Measurements from ENCODE around the gene TTLL9.
"Not testable (repeated sequence)": the region's sequence is repeated elsewhere in the genome, so short reads cannot be mapped to it uniquely, and the experiment has no call there.

The TTLL9 gene

GRCh38 chr20:31890646-31891045 lies 20.2 kb downstream of the TTLL9 start:
- DNase-seq, result no peak

DNA sequence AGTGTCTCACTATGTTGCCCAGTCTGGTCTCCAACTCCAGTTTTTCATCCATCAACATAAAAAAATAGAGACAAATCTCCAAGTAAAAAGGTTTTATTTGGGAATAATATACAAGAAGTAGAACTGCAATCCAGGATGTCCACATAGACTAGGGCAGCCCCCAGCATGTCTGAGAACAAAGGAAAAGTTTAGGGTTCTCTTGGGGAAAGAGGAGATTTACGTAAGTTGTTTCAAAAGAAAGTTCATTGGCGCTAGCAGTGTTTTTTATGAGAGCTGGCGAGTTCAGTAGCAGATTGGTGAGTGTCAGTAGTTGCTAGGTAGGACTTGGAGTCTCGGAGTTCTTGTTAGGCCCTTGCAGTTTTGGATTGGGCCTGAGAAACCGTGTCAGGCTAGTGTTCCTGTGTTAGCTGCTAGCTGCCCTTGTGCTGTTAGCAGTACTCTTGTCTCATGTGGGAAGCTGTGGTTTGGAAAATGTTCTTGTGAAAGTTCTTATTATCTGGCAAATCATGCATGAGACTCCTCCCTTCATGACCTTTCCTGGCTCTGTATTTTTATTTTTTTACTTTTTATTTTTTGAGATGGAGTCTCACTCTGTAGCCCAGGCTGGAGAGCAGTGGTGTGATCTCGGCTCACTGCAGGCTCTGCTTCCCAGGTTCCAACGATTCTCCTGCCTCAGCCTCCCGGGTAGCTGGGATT lies 24.7 kb downstream of the TTLL9 start:
- DNase-seq, result no peak

- DNase-seq, result no peak
Observed at GRCh38 chr20:31896049-31896448, 25.6 kb downstream of the TTLL9 start.

DNA sequence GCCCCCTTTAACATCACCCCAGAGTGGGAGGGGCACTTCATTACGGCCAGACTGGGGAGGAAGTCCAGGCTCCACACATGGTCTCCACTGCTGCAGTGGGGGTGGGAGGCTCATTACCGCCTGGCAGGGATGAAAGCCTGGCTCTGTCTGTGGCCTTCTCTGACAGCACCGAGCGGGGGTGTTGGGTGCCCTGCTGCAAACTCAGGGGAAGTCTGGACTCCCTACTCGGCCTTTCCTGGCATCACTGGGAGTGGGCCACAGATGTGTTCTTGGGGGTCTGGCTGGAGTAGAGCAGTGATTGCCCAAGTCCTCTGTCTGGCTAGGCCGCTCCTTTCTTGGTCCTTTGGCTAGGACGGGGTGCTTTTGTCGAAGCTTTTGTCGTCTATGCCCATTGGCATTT lies 27.1 kb downstream of the TTLL9 start:
- no peak for DNase-seq

DNA sequence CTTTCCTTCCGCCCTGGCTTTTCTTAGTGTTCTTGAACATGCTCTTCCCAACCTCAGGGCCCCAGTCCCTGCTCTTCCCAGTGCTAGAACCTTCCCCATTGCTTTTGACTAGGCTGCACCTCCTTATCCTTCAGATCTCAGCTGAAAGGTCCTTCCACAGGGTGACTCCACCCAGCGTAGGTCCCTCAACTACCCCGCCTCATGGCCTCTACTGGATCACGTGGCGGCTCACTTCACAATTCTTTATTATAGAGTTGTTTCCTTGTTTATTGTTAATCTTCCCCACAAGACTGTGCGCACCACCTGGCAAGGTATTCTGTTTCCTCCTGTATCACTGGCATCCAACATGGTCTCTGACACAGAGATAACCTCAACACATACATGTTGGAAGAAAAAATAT lies 31.2 kb downstream of the TTLL9 start:
- no peak for DNase-seq

- DNase-seq, result no peak
Observed at GRCh38 chr20:31903627-31904386, 33.4 kb downstream of the TTLL9 start.

- DNase-seq, result no peak
Observed at GRCh38 chr20:31906001-31906400, 35.6 kb downstream of the TTLL9 start.

DNA sequence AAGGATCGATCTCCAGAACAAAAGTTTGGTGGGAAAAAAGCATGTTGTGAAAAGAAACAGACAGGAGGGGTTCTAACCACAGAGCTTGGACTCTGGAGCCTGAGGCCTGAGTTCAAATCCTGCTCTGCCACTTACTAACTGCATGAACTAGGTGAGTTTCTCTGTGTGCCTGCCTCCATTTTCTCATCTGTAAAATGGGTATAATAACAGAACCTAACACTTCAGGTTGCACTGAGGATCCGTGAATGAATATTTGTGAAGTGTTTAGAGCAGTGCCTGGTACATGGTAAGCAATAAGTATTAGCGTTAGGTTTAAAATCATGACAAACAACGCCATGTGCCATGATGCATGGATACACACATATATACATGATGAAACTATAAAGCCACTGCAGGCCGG lies 36.6 kb downstream of the TTLL9 start:
- DNase-seq, result no peak

DNA sequence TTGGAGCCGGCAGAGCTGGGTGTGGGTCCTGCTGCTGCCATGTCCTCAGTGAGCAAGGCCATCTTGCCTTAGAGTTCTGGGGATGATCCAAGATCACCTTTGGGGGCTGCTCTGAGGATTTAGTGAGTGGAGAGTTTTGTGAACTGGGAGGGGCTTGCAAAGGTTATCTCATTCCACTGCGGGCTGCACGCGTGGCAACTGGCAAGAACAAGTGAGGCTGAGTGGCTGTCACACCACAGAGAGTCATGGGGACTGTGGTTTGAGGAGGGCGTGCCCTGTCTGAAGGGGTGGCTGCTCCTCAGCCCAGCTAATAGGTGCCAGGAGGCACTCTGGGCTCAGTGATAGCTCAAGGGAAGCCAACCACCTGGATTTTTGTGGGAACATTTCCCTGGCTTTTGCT lies 37.6 kb downstream of the TTLL9 start:
- DNase-seq, result no peak

GRCh38 chr20:31908424-31908823 lies 38.0 kb downstream of the TTLL9 start:
- DNase-seq, result no peak

GRCh38 chr20:31909253-31910070 lies 39.0 kb downstream of the TTLL9 start:
- no peak for DNase-seq

DNA sequence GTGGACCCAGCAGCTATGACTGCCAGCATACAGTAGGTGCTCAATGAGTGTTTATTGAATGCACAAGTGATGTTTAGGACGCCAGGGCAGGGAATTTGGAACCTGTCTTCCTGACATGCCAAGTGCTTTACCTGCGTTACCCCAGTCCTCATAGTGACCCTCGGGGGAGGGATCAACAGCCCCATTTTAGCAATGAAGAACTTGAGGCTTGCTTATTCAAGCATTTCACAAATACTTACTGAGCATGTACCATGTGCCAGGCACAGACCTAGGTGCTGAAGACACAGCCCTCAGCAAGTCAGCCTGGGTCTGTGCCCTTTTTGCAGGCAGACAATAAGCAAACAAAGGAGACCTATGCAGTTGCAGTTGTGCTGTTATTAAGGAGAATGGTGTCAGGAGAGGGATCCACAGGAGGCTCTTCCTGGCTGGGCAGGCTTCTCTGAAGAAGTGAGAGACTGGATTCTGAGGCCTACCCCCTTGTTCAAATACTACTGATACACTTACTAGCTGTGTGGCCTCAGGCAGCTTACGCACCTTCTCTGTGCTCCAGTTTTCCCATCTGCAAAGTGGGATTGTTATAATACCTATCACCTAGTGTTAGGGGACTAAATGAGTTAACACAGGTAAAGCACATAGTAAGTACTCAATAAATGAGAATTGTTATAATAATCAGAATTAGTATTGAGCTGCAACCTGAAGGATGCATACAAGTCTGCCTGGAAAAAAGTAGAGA lies 39.8 kb downstream of the TTLL9 start:
- no peak for DNase-seq

- no peak for DNase-seq
Observed at GRCh38 chr20:31913431-31914157, 43.2 kb downstream of the TTLL9 start.

GRCh38 chr20:31914170-31914569 lies 43.7 kb downstream of the TTLL9 start:
- no peak for DNase-seq

- no peak for DNase-seq
Observed at GRCh38 chr20:31915491-31916280, 45.3 kb downstream of the TTLL9 start.

DNA sequence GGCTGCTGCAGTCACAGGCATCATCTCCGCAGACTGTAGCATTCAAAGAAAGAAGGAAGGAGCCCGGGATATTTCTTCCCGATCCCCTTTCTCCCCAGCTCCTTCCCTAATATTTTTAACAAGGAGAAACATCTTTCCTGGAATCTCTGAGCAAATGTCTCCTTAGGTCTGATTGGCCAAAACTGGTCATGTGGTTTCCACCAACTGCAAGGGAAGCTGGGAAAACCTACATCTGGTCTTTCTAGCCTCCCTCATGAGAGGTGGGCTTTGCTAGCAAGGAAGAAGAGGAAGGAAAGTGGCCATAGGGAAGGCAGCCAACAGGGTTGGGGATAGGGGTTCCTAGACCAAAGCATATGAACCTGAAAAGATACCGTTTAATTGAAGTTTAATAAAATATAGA lies 46.3 kb downstream of the TTLL9 start:
- DNase-seq, result no peak

GRCh38 chr20:31917962-31918412 lies 47.6 kb downstream of the TTLL9 start:
- not testable (repeated sequence) for DNase-seq

DNA sequence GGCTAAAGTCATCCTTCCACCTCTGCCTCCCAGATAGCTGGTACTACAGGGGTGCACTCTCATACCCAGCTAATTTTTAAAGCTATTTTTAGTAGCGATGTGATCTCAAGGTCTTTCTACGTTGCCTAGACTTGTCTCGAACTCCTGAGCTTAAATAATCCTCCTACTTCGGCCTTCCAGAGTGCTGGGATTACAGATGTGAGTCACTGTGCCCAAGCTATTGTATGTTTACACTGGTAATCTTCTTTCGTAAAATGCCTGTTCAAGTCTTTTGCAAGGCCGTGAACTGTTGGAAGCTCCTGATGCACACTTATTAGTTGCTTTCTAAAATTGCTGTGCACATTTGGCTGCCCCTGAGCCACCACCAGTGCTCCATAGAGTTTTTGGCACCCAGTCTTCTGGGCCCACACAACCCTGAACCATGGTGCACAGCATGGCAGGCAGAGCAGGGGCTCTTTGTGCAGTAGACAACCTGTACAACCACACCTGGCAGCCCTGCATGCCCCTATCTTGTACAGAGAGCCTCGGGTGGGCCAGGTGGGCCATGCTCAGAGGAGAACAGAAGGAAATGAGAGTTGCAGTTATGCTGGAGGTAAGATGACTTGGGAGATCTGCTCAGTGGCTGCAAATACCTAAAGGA lies 48.2 kb downstream of the TTLL9 start:
- no peak for DNase-seq

DNA sequence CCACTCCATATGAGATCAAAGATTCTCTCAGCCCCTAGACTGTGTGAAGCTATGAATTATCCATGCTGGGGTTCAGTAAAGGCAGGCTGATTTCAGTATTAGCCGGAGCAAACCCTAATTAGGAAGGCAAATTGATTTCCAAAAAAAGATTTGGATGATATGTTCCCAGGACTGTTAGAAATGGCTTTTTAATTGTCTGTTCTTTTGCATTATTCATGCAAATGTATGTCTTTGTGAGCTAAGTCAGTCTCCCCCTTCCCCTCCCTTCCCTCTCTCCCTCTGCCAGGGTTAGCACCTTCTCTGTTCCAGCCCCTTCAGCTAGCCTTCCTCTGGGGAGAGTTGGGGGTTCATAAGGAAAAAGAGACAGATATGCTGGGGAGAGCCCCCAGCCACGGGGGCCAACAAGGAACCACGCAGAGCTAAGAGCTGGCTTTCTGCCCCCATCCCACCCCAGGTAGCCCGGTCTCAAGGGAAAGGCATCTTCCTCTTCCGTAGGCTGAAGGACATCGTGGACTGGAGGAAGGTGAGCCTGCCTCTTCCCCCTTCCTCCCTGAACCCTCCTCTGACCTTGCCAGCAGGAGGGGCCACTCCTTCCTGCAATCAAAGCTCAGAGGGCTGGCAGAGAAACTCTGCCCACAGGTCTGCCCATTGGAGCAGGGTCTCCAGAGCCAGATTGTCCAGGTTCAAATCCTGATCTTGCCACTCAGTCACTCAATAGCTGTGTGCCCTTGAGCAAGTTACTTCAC lies 49.1 kb downstream of the TTLL9 start:
- no peak for DNase-seq

DNA sequence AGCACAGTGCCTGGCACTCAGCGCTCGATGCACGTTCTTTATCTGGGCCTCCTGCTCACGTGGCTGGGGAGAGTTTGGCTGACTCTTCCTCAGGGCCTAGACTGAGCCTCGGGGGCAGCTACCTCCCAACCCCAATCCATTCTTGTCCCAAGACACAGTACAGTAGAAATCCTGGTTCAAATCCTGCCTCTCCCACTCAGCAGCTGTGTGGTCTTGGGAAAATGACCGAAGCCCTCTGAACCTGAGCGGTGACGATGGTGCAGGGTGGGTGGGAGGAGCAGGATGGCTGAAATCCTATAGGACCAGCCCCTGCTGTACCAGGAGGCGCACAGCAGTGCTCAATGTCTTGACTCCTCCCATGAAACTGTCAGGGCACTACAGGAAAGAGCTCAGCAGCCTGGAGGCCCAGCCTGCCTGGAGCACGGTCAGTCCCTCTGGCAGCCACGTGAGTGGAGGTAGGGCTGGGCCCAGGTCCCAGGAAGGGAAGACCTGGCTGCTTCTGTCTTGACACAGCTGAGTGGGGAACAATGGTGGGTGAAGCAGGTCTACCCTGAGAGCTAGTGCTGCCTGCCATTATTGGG lies 49.9 kb downstream of the TTLL9 start:
- DNase-seq, result no peak

Data from amniotic stem cell (primary cell).